Fibroblast of upper back skin (primary cell): ENCODE data around the gene SRGAP3.
"Not testable (repeated sequence)": the region's sequence is repeated elsewhere in the genome, so short reads cannot be mapped to it uniquely, and the experiment has no call there.

ENCODE experiments used
- DNase-seq: peaks from one replicate; pipeline ENCODE4 v3.0.0-alpha.2; 2013

Gene SRGAP3

GRCh38 chr3:9110316-9110715 lies 139.1 kb downstream of the SRGAP3 start:
- no peak for DNase-seq

- no peak for DNase-seq
Measured at GRCh38 chr3:9109568-9109914, 139.9 kb downstream of the SRGAP3 start.

GRCh38 chr3:9108876-9109567 lies 140.4 kb downstream of the SRGAP3 start:
- DNase-seq, result no peak

GRCh38 chr3:9107738-9108137 lies 141.7 kb downstream of the SRGAP3 start:
- DNase-seq, result no peak

- DNase-seq, result peak; percentile 69
Measured at GRCh38 chr3:9105421-9105820, 144.0 kb downstream of the SRGAP3 start.

GRCh38 chr3:9104121-9104520 lies 145.3 kb downstream of the SRGAP3 start:
- DNase-seq, result no peak

GRCh38 chr3:9102240-9102981 lies 147.0 kb downstream of the SRGAP3 start:
- DNase-seq, result no peak

GRCh38 chr3:9101286-9101685 lies 148.2 kb downstream of the SRGAP3 start:
- no peak for DNase-seq

- no peak for DNase-seq
Measured at GRCh38 chr3:9100513-9100894, 148.9 kb downstream of the SRGAP3 start.

- DNase-seq, result no peak
Measured at GRCh38 chr3:9099702-9100512, 149.5 kb downstream of the SRGAP3 start.

- DNase-seq, result no peak
Measured at GRCh38 chr3:9098716-9099675, 150.4 kb downstream of the SRGAP3 start.

GRCh38 chr3:9097495-9097894 lies 152.0 kb downstream of the SRGAP3 start:
- no peak for DNase-seq

GRCh38 chr3:9091486-9092235 lies 157.8 kb downstream of the SRGAP3 start:
- DNase-seq, result no peak

GRCh38 chr3:9088441-9089353 lies 160.7 kb downstream of the SRGAP3 start:
- DNase-seq, result peak; percentile 55

- no peak for DNase-seq
Measured at GRCh38 chr3:9087831-9088413, 161.5 kb downstream of the SRGAP3 start.

GRCh38 chr3:9085428-9085827 lies 164.0 kb downstream of the SRGAP3 start:
- not testable (repeated sequence) for DNase-seq

- DNase-seq, result no peak
Measured at GRCh38 chr3:9081184-9081818, 168.1 kb downstream of the SRGAP3 start.

GRCh38 chr3:9080163-9080562 lies 169.3 kb downstream of the SRGAP3 start:
- DNase-seq, result no peak

- no peak for DNase-seq
Measured at GRCh38 chr3:9079676-9080075, 169.8 kb downstream of the SRGAP3 start.
